Nephron progenitor cell (in vitro differentiated cells): ENCODE results near the gene LETM1.

Source experiments
- DNase-seq: peaks from one replicate; pipeline ENCODE4 v3.0.0; 2021
- H3K27ac Mint-ChIP-seq: 2 replicates; pipeline ENCODE4 v1.8.0; 2021; ENCODE audit warnings: mild to moderate bottlenecking, moderate library complexity, mixed read lengths
- H3K27me3 Mint-ChIP-seq: 2 replicates; pipeline ENCODE4 v1.8.0; 2021; ENCODE audit warnings: mild to moderate bottlenecking, low read depth, mixed read lengths; ENCODE audit not compliant: poor library complexity
- H3K36me3 Mint-ChIP-seq: 2 replicates; pipeline ENCODE4 v1.8.0; 2021; ENCODE audit warnings: low read depth, mixed read lengths
- H3K4me1 Mint-ChIP-seq: 2 replicates; pipeline ENCODE4 v1.8.0; 2021; ENCODE audit warnings: mixed read lengths
- H3K4me3 Mint-ChIP-seq: 2 replicates; pipeline ENCODE4 v1.8.0; 2021; ENCODE audit warnings: mild to moderate bottlenecking, moderate library complexity, mixed read lengths
- H3K9me3 Mint-ChIP-seq: 2 replicates; pipeline ENCODE4 v1.8.0; 2021; ENCODE audit warnings: mild to moderate bottlenecking, moderate library complexity, mixed read lengths
- CTCF ChIP-seq: fragments of 200-600 bp; sonication (generic); IDR thresholded peaks from 2 replicates; pipeline ENCODE4 v1.5.0; 2021; ENCODE audit warnings: antibody characterized with exemption

The LETM1 gene

DNA sequence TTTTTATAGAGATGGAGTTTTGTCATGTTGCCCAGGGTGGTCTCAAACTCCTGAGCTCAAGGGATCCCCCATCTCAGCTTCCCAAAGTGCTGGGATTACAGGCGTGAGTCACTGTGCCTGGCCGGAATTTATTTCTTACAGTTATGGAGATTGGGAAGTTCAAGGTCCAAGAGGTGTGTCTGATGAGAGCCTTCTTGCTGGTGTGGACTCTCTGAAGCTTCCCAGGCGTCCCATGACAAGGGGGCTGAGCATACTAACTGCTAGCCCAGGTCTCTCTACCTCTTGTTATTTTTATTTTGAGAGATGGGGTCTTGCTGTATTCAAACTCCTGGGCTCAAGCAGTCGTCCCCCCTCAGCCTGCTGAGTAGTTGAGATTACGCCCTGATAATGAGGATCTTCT lies 12.3 kb upstream of the LETM1 start:
- Mint-ChIP-seq H3K36me3 (no peaks in the 10 kb centered on the region), H3K27ac (no peak overlapping the region), H3K4me1 (peaks cover 51% of the 10 kb centered on the region), H3K9me3 (no peaks in the 10 kb centered on the region), H3K4me3 (no peak overlapping the region), H3K27me3 (peaks cover 12% of the 10 kb centered on the region)
- no peak for DNase-seq
- TF ChIP-seq CTCF: no peak

- no peaks in the 10 kb centered on the region for H3K36me3 Mint-ChIP-seq
- TF ChIP-seq CTCF: no peak
- no peaks in the 10 kb centered on the region for H3K9me3 Mint-ChIP-seq
- H3K4me3 Mint-ChIP-seq: no peak overlapping the region
- peaks cover 23% of the 10 kb centered on the region for H3K27me3 Mint-ChIP-seq
- peaks cover 58% of the 10 kb centered on the region for H3K4me1 Mint-ChIP-seq
- no peak for DNase-seq
- H3K27ac Mint-ChIP-seq: no peak overlapping the region
These were observed 10.3 kb upstream of the LETM1 start for GRCh38 chr4:1866189-1866661.

- peak; percentile 65 for DNase-seq
- Mint-ChIP-seq H3K4me3 (peak overlapping the region; percentile 57), H3K27ac (peak overlapping the region; percentile 96), H3K9me3 (no peaks in the 10 kb centered on the region), H3K36me3 (no peaks in the 10 kb centered on the region), H3K4me1 (peaks cover 52% of the 10 kb centered on the region), H3K27me3 (peaks cover 33% of the 10 kb centered on the region)
- TF ChIP-seq CTCF: no peak
These were observed 8.4 kb upstream of the LETM1 start for GRCh38 chr4:1864076-1865008.

DNA sequence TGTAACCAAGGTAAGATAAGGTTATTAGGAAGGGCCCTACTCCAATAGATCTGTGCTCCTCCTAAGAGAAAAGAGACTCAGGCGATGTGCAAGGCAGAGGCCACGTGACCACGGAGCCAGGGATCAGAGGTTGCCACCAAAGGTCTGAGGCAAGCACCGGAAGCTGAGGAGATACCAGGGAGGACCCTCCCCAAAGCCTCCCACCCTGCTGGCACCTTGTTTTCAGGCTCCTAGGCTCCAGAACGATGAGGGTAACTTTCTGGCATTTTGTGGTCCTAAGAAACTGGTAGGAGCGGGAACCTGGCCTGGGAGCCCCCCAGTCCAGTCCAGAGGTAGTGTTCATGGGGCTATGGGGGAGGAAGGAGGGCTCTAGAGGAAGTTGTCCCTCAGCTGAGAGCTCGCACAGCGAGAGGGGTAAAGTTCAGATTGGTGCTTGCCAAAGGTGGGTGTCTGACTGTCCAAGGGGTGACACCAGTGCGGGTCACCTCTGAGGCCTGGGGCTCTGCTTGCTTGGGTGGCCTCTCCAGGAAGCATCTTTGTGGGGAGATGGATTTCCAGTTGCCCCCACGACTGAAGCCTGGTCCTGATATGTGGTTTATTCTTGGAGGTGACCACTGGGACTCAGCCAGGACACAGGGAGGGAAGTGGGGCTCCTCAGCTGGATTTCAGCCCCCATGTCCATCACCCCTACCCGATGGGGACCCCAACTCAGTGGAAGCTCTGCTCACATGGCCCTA lies 7.5 kb upstream of the LETM1 start:
- Mint-ChIP-seq H3K4me1 (peaks cover 56% of the 10 kb centered on the region), H3K27ac (no peak overlapping the region), H3K9me3 (no peaks in the 10 kb centered on the region)

GRCh38 chr4:1862961-1863296 lies 7.0 kb upstream of the LETM1 start:
- Mint-ChIP-seq H3K4me3 (peak overlapping the region; percentile 64), H3K27ac (no peak overlapping the region), H3K27me3 (peaks cover 27% of the 10 kb centered on the region), H3K4me1 (peaks cover 56% of the 10 kb centered on the region), H3K36me3 (no peaks in the 10 kb centered on the region), H3K9me3 (no peaks in the 10 kb centered on the region)
- no peak for TF ChIP-seq CTCF
- no peak for DNase-seq

More for the DNA sequence above, 7.5 kb upstream of the LETM1 start:
- DNase-seq: no peak
- Mint-ChIP-seq H3K27me3 (peaks cover 33% of the 10 kb centered on the region), H3K4me3 (peak overlapping the region; percentile 64), H3K36me3 (no peaks in the 10 kb centered on the region)
- TF ChIP-seq CTCF: no peak
